GM12865 (cell line): ENCODE data around the gene TRIM28.

Source experiments
- DNase-seq: peaks from one replicate; pipeline ENCODE4 v3.0.0; 2010; ENCODE audit warnings: low read depth
- H3K4me3 ChIP-seq: 2 replicates; pipeline ENCODE4 v1.5.1; 2011; ENCODE audit warnings: mild to moderate bottlenecking, low read depth, low read length, control low read depth
- TF ChIP-seq, protein P1 (sequence below): IDR thresholded peaks from 2 replicates; pipeline ENCODE4 v1.5.1; 2011; ENCODE audit warnings: low read length, control low read depth, low read depth, inconsistent platforms; ENCODE audit not compliant: insufficient read depth; ENCODE audit errors: missing control alignments

TRIM28 gene

DNA sequence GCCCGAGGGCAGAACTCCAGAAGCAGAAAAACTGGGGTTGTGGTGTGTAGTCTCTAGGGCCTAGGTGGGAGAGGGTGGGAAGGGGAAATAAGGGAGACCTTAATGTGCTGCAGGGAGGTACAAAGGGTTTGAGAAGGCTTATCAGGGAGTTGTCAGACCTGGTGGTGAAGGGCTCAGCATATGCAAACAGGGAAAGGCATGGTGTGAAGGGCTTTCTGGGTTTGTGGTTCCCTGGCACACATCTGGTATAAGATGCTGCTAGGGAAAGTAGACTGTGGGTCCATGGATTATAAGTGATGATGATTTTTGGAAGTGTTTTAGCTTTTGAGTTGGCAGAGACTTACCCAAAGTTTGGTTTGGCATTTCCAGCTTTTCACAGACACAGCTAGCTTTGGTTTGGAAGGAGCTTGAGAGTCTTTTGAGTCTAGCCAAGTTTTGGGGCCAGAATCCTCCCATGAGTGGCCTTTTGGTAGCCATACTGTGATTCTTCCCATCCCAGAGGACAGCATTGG lies 2.2 kb downstream of the TRIM28 start:
- no peak for DNase-seq
- peak overlapping the region; percentile 76 for H3K4me3 ChIP-seq
- TF ChIP-seq, protein P1, sequence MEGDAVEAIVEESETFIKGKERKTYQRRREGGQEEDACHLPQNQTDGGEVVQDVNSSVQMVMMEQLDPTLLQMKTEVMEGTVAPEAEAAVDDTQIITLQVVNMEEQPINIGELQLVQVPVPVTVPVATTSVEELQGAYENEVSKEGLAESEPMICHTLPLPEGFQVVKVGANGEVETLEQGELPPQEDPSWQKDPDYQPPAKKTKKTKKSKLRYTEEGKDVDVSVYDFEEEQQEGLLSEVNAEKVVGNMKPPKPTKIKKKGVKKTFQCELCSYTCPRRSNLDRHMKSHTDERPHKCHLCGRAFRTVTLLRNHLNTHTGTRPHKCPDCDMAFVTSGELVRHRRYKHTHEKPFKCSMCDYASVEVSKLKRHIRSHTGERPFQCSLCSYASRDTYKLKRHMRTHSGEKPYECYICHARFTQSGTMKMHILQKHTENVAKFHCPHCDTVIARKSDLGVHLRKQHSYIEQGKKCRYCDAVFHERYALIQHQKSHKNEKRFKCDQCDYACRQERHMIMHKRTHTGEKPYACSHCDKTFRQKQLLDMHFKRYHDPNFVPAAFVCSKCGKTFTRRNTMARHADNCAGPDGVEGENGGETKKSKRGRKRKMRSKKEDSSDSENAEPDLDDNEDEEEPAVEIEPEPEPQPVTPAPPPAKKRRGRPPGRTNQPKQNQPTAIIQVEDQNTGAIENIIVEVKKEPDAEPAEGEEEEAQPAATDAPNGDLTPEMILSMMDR = no peak

DNA sequence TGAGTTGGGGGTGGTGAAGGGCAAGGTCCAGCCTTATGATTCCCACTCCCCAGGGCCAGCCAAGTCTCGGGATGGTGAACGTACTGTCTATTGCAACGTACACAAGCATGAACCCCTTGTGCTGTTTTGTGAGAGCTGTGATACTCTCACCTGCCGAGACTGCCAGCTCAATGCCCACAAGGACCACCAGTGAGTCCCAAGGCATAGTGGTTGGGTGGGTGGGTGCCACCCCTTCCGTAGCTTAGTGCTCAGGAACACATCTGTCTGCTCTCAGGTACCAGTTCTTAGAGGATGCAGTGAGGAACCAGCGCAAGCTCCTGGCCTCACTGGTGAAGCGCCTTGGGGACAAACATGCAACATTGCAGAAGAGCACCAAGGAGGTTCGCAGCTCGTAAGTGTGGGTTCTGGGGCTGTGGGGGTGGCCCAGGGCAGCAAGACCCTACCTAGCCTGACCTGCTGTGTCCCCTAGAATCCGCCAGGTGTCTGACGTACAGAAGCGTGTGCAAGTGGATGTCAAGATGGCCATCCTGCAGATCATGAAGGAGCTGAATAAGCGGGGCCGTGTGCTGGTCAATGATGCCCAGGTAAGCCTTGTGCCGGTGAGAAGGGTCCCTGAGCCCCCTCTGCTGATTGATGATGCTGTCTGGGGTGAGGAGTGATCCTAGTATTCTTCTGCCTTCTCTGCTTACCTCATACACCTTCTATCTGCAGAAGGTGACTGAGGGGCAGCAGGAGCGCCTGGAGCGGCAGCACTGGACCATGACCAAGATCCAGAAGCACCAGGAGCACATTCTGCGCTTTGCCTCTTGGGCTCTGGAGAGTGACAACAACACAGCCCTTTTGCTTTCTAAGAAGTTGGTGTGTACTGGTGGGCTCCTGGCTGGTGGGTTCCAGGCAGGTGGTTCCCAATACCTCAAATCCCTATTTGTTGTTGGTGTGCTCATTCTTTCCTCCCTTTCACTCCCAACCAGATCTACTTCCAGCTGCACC lies 3.8 kb downstream of the TRIM28 start:
- TF ChIP-seq, protein P1 = no peak
- no peak overlapping the region for H3K4me3 ChIP-seq
- no peak for DNase-seq

DNA sequence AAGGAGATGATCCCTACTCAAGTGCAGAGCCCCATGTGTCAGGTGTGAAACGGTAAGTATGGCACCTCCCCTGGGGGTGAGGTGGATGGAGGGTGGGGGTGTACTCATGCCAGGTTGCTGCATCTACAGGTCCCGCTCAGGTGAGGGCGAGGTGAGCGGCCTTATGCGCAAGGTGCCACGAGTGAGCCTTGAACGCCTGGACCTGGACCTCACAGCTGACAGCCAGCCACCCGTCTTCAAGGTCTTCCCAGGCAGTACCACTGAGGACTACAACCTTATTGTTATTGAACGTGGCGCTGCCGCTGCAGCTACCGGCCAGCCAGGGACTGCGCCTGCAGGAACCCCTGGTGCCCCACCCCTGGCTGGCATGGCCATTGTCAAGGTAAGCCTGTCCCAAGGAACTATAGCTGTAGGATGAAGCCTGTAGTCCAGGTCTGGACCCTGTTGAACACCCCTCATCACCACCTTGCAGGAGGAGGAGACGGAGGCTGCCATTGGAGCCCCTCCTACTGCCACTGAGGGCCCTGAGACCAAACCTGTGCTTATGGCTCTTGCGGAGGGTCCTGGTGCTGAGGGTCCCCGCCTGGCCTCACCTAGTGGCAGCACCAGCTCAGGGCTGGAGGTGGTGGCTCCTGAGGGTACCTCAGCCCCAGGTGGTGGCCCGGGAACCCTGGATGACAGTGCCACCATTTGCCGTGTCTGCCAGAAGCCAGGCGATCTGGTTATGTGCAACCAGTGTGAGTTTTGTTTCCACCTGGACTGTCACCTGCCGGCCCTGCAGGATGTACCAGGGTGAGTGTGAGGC lies 5.2 kb downstream of the TRIM28 start:
- TF ChIP-seq, protein P1 = no peak
- H3K4me3 ChIP-seq = no peak overlapping the region
- no peak for DNase-seq

DNA sequence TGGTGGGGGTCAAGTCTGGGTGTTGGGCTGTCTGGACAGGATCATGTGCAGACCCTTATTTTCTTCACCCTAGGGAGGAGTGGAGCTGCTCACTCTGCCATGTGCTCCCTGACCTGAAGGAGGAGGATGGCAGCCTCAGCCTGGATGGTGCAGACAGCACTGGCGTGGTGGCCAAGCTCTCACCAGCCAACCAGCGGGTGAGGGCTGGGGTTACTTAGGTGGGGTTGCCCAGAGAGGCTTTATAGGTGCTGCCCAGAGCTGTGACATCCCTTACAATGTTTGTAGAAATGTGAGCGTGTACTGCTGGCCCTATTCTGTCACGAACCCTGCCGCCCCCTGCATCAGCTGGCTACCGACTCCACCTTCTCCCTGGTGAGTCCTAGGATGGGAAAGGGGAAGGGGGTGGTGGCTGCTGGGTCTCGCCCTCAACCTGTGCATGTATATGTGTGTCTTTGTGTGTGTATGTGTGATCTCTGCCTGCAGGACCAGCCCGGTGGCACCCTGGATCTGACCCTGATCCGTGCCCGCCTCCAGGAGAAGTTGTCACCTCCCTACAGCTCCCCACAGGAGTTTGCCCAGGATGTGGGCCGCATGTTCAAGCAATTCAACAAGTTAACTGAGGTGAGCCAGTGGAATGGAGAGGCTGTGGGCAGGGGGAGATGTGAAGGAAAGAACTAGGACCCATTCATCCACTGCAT lies 5.9 kb downstream of the TRIM28 start:
- TF ChIP-seq, protein P1 = no peak
- DNase-seq = no peak
- H3K4me3 ChIP-seq = no peak overlapping the region

DNA sequence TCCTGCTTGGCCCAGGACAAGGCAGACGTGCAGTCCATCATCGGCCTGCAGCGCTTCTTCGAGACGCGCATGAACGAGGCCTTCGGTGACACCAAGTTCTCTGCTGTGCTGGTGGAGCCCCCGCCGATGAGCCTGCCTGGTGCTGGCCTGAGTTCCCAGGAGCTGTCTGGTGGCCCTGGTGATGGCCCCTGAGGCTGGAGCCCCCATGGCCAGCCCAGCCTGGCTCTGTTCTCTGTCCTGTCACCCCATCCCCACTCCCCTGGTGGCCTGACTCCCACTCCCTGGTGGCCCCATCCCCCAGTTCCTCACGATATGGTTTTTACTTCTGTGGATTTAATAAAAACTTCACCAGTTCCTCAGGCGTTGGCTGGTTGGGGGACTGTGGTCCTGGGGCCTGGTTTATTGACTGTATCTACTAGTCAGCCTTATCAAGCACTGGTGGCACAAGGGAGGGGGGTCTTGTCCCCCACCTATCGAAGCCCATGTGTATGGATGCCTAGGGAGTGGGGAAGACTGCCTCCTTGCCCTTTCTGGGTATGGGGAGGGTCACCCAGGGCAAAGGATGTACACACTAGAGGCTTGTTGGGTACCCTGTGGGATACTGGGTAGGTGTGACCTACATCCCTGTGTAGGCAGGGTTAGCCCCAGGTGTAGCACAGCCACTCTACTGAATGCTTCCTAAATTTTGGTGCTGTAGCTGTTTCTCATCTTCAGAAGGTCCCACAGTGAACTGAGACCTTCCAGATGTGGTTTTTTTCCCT lies 6.7 kb downstream of the TRIM28 start:
- TF ChIP-seq, protein P1 = no peak
- no peak for DNase-seq
- no peak overlapping the region for H3K4me3 ChIP-seq

DNA sequence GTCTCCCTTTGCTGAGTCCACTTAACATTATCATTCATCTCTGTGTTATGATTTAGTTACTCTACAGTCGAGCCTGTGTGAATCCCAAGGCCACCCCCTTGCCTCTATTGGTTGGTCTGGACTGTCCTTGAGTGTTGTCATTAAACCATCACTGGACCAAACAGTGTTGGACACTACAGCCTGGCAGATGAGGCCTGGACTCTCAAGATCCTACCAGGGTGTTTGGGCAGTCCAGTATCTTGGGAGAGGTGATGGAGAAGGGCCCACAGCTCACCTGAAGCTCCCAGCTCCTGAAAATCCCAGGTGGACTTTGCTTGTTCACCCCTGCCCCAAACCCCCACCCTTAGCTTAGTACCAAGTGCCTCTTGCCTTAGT lies 7.2 kb downstream of the TRIM28 start:
- no peak for DNase-seq
- no peak overlapping the region for H3K4me3 ChIP-seq
- TF ChIP-seq, protein P1 = no peak
